CD14-positive monocyte (primary cell): ENCODE results near the gene BYSL. TPM values are rescaled to one million over a fixed set of nuclear protein-coding genes. Genes with fewer than 3 reads are reported as not detected.

Experiments used
- DNase-seq, 3 donors: peaks; one replicate each; pipeline ENCODE4 v3.0.0-alpha.2; 2011 to 2022
- H2AFZ ChIP-seq: 2 replicates; pipeline ENCODE4 v1.6.0; 2012; ENCODE audit warnings: mild to moderate bottlenecking, low read depth, low read length, inconsistent platforms; ENCODE audit not compliant: insufficient read depth, poor library complexity, severe bottlenecking
- H3K27ac ChIP-seq, 2 donors: 1 replicate in 1 of 2; 2 replicates in 1 of 2; pipeline ENCODE4 v1.5.1; 2012 to 2013; ENCODE audit warnings: low read length in 2 of 2, control low read depth in 1 of 2, inconsistent platforms in 1 of 2, low read depth in 1 of 2, mild to moderate bottlenecking in 1 of 2
- H3K27me3 ChIP-seq, 2 donors: one replicate each; pipeline versions ENCODE4 v1.6.0 to v1.6.1; 2011 to 2013; ENCODE audit warnings: low read length in 2 of 2; ENCODE audit not compliant: control insufficient read depth in 2 of 2, insufficient read depth in 2 of 2
- H3K36me3 ChIP-seq, 2 donors: replicated peaks in 1 of 2; 1 replicate in 1 of 2; 2 replicates in 1 of 2; pipeline versions ENCODE4 v1.5.1 to v1.6.1; 2012 to 2013; ENCODE audit warnings: low read length in 2 of 2, control low read depth in 1 of 2, inconsistent platforms in 1 of 2, mild to moderate bottlenecking in 1 of 2; ENCODE audit not compliant: insufficient read depth in 2 of 2, control insufficient read depth in 1 of 2
- H3K4me1 ChIP-seq, 2 donors: 1 replicate in 1 of 2; 2 replicates in 1 of 2; pipeline versions ENCODE4 v1.5.1 to v1.6.1; 2012 to 2013; ENCODE audit warnings: low read length in 2 of 2, control low read depth in 1 of 2, inconsistent platforms in 1 of 2, mild to moderate bottlenecking in 1 of 2, moderate library complexity in 1 of 2; ENCODE audit not compliant: insufficient read depth in 2 of 2, control insufficient read depth in 1 of 2
- H3K4me2 ChIP-seq: replicated peaks from 2 replicates; pipeline ENCODE3; 2012; ENCODE audit warnings: low read length, moderate library complexity, mild to moderate bottlenecking; ENCODE audit not compliant: poor library complexity, severe bottlenecking; ENCODE audit errors: extremely low read depth
- H3K4me3 ChIP-seq, 3 experiments: fragments of 200-600 bp in 1 of 3; sonication (generic) in 1 of 3; replicated peaks in 1 of 3; 1 replicate in 2 of 3; 2 replicates in 1 of 3; pipeline ENCODE4 v1.5.1; 2011 to 2013; ENCODE audit warnings: low read length in 3 of 3, mild to moderate bottlenecking in 3 of 3, control low read depth in 2 of 3, low read depth in 2 of 3, inconsistent platforms in 1 of 3, moderate library complexity in 1 of 3
- H3K79me2 ChIP-seq: 2 replicates; pipeline ENCODE4 v1.6.0; 2012; ENCODE audit warnings: mild to moderate bottlenecking, control low read depth, inconsistent platforms, low read length, moderate library complexity; ENCODE audit not compliant: insufficient read depth
- H3K9ac ChIP-seq: 2 replicates; pipeline ENCODE4 v1.6.0; 2017; ENCODE audit warnings: low read length, mild to moderate bottlenecking; ENCODE audit not compliant: insufficient read depth, poor library complexity, severe bottlenecking
- H3K9me3 ChIP-seq, 2 donors: replicated peaks in 1 of 2; 1 replicate in 1 of 2; 2 replicates in 1 of 2; pipeline versions ENCODE4 v1.5.1 to v1.6.1; 2012 to 2013; ENCODE audit warnings: low read length in 2 of 2, control low read depth in 1 of 2; ENCODE audit not compliant: control insufficient read depth in 1 of 2, insufficient read depth in 1 of 2
- H4K20me1 ChIP-seq: 2 replicates; pipeline ENCODE4 v1.6.0; 2012; ENCODE audit warnings: mild to moderate bottlenecking, low read length, control low read depth, moderate library complexity; ENCODE audit not compliant: insufficient read depth
- H3K27ac Mint-ChIP-seq, 7 donors: one replicate each; pipeline ENCODE4 v1.8.0; 2020; ENCODE audit warnings: mild to moderate bottlenecking in 7 of 7, mixed read lengths in 7 of 7, moderate library complexity in 6 of 7, inconsistent platforms in 2 of 7
- H3K27me3 Mint-ChIP-seq, 3 donors: one replicate each; pipeline ENCODE4 v1.8.0; 2021 to 2022; ENCODE audit warnings: low read depth in 3 of 3, mild to moderate bottlenecking in 3 of 3, mixed read lengths in 3 of 3, moderate library complexity in 3 of 3, inconsistent platforms in 1 of 3
- H3K36me3 Mint-ChIP-seq, 2 donors: one replicate each; pipeline ENCODE4 v1.8.0; 2020; ENCODE audit warnings: mixed read lengths in 2 of 2, inconsistent platforms in 1 of 2, mild to moderate bottlenecking in 1 of 2
- H3K4me1 Mint-ChIP-seq: one replicate; pipeline ENCODE4 v1.8.0; 2020; ENCODE audit warnings: mild to moderate bottlenecking, mixed read lengths
- H3K4me3 Mint-ChIP-seq, 2 donors: one replicate each; pipeline ENCODE4 v1.8.0; 2020; ENCODE audit warnings: mild to moderate bottlenecking in 2 of 2, mixed read lengths in 2 of 2, moderate library complexity in 1 of 2
- H3K9me3 Mint-ChIP-seq, 7 donors: one replicate each; pipeline ENCODE4 v1.8.0; 2020 to 2022; ENCODE audit warnings: mixed read lengths in 7 of 7, mild to moderate bottlenecking in 6 of 7, moderate library complexity in 6 of 7, inconsistent platforms in 2 of 7
- CTCF ChIP-seq: fragments of 200-600 bp; IDR thresholded peaks from one replicate; pipeline ENCODE4 v1.8.0; 2022; ENCODE audit warnings: antibody characterized with exemption, mild to moderate bottlenecking
- WGBS: methylation state at CpG from one replicate; pipeline ENCODE4 v1.1.5; 2013; ENCODE audit warnings: missing lambda C conversion rate; ENCODE audit not compliant: insufficient coverage; 5-methylcytosine and 5-hydroxymethylcytosine counted together
- intact Hi-C, 2 donors: fragments of 100-400 bp; cut with micrococcal nuclease; formaldehyde crosslinking; loops; one replicate each; pipeline versions ENCODE4 v1.15.0 to v1.15.1; 2023
- polyA plus RNA-seq, 3 donors: library from polyadenylated mRNA; depleted of rRNA in 1 of 3; unstranded in 2 of 3; stranded (reverse) in 1 of 3; fragments of 300-500 nt in 2 of 3; fragments of >200 nt in 1 of 3; fragmentation: Illumina TruSeq in 2 of 3; gene quantifications; 1 replicate in 2 of 3; 2 replicates in 1 of 3; pipeline ENCODE4 v1.2.3, GENCODE V29; 2012 to 2021

Gene BYSL
- polyA plus RNA-seq, 3 donors, result 2.7 to 4.2 (median 3.9) TPM

DNA sequence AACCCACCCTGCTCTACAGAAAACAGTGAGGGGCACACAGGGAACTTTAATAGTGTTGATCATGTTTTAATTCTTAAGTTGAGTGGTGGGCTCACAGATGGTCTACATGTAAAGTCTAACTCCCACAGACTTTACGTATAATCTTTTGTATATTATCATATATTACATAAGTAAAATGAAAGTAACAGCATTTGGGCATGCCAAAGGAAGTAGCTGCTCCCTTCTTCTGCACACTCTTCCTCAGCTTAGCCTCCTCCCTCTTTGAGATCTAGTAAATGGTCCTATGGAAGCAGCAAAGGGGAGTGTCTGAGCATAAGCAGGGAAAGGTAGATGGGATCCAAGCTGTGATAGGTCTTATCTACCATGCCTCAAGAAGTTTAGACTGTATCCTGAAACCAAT is 11.6 kb upstream of the BYSL start:
- Histone ChIP-seq H3K27ac (no peak overlapping the region), H3K4me3 (no peak overlapping the region), H3K79me2 (peaks cover 5% of the 10 kb centered on the region), H3K9me3 (no peaks in the 10 kb centered on the region), H3K4me1 (no peaks in the 10 kb centered on the region), H3K9ac (no peak overlapping the region), H3K4me2 (no peak overlapping the region), H4K20me1 (peaks cover 19% of the 10 kb centered on the region), H2AFZ (no peak overlapping the region), H3K36me3 (peaks cover 73 to 92% of the 10 kb centered on the region in 2 donors), H3K27me3 (no peaks in the 10 kb centered on the region)
- intact Hi-C loops, result no loop called here
- Mint-ChIP-seq H3K4me3 (no peak overlapping the region), H3K36me3 (peaks cover 75 to 88% of the 10 kb centered on the region in 2 donors), H3K4me1 (peaks cover 3% of the 10 kb centered on the region), H3K9me3 (no peaks in the 10 kb centered on the region), H3K27me3 (no peaks in the 10 kb centered on the region), H3K27ac (no peak overlapping the region)
- DNase-seq, result no peak
- no CpG with 5 or more reads among the region's 1 CpG for WGBS
- no peak for TF ChIP-seq CTCF

DNA sequence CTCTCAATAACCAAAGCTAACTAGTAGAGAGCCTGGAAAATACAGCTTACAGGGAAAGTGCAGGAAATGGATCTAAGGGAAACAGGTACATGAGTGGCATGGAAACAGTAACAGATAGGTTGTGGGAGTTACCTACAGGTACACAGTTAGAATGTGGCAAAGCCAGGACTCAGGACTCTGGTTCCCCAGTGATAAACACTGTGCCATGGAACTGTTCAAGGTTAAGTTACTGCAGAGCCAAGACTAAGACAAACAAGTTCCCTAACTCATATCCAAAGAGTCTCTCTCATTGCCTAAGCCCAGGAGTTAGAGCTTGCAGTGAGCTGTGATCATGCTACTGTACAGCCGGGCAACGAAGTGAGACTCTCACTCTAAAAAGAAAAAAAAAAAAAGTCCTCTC is 7.0 kb upstream of the BYSL start:
- peak overlapping the region in 1 of 2 donors; percentile 9 for H3K27ac ChIP-seq
- H2AFZ ChIP-seq, result no peak overlapping the region
- H3K9me3 ChIP-seq, result no peaks in the 10 kb centered on the region
- intact Hi-C loops, result loop anchor here in 1 of 2 donors (2.0 kb wide), 1 partner anchor 16 kb away; no protein-coding TSS in a partner anchor
- Mint-ChIP-seq H3K9me3 (no peaks in the 10 kb centered on the region), H3K27me3 (no peaks in the 10 kb centered on the region), H3K27ac (peak overlapping the region in 1 of 7 donors; percentile 46), H3K4me1 (peaks cover 14% of the 10 kb centered on the region), H3K36me3 (peaks cover 48 to 63% of the 10 kb centered on the region in 2 donors), H3K4me3 (no peak overlapping the region)
- H3K4me3 ChIP-seq, result no peak overlapping the region
- no peak for DNase-seq
- H4K20me1 ChIP-seq, result peaks cover 18% of the 10 kb centered on the region
- H3K4me2 ChIP-seq, result no peak overlapping the region
- peaks cover 37 to 73% of the 10 kb centered on the region in 2 donors for H3K36me3 ChIP-seq
- H3K4me1 ChIP-seq, result peaks cover 3 to 12% of the 10 kb centered on the region in 2 donors
- WGBS, result no CpG with 5 or more reads among the region's 2 CpGs
- no peaks in the 10 kb centered on the region for H3K27me3 ChIP-seq
- no peak overlapping the region for H3K9ac ChIP-seq
- TF ChIP-seq CTCF, result no peak
- peaks cover 17% of the 10 kb centered on the region for H3K79me2 ChIP-seq
